PC-3 (cell line): ENCODE data around the gene KCNC1. TPM values are rescaled to one million over a fixed set of nuclear protein-coding genes. Genes with fewer than 3 reads are reported as not detected.

Experiments
- ATAC-seq: fragments of 200-7000 bp; cut with Tn5 transposase; 2 replicates; pipeline ENCODE4 v1.9.1; 2020; ENCODE audit warnings: mild to moderate bottlenecking, moderate library complexity
- BruUV-seq: library from RNA; stranded (reverse); fragments of 400-500 nt; replicated peaks from 2 replicates; lab custom pipeline; 2021; lab: Mats Ljungman, UMichigan
- CTCF ChIA-PET: fragments of 300-600 bp; sonication (Branson Sonifier 250); formaldehyde crosslinking; loops from one replicate; lab custom pipeline; 2022; ENCODE audit warnings: antibody characterized with exemption; lab: Charles Lee
- POLR2A ChIA-PET: fragments of 300-600 bp; sonication (Branson Sonifier 250); formaldehyde crosslinking; loops from one replicate; lab custom pipeline; 2022; ENCODE audit warnings: antibody characterized with exemption; ENCODE audit not compliant: unreplicated experiment; lab: Charles Lee
- DNase-seq: peaks from one replicate; pipeline ENCODE4 v3.0.0-alpha.2; 2015
- H2AFZ ChIP-seq: fragments of 300-600 bp; sonication (generic); 2 replicates; pipeline ENCODE4 v1.6.0; 2016; ENCODE audit warnings: antibody characterized with exemption, low read length
- H3F3A ChIP-seq: fragments of 300-600 bp; sonication (generic); one replicate; pipeline ENCODE4 v1.6.0; 2017; ENCODE audit warnings: antibody characterized with exemption, low read length, control low read depth, mild to moderate bottlenecking; ENCODE audit not compliant: unreplicated experiment
- H3K27ac ChIP-seq: fragments of 300-600 bp; sonication (generic); 2 replicates; pipeline ENCODE4 v1.5.1; 2016; ENCODE audit warnings: mild to moderate bottlenecking, low read length
- H3K27me3 ChIP-seq: fragments of 300-600 bp; sonication (generic); 2 replicates; pipeline ENCODE4 v1.6.1; 2016; ENCODE audit warnings: low read length, mixed read lengths
- H3K36me3 ChIP-seq: fragments of 300-600 bp; sonication (generic); 2 replicates; pipeline ENCODE4 v1.6.1; 2016; ENCODE audit warnings: low read depth, mixed run types, low read length, mixed read lengths
- H3K4me1 ChIP-seq: fragments of 300-600 bp; sonication (generic); 2 replicates; pipeline ENCODE4 v1.5.1; 2016; ENCODE audit warnings: low read length; ENCODE audit not compliant: insufficient read depth
- H3K4me2 ChIP-seq: fragments of 300-600 bp; sonication (generic); 2 replicates; pipeline ENCODE4 v1.6.0; 2016; ENCODE audit warnings: low read length
- H3K4me3 ChIP-seq: fragments of 300-600 bp; sonication (generic); 2 replicates; pipeline ENCODE4 v1.5.1; 2016; ENCODE audit warnings: mild to moderate bottlenecking, low read length, mixed read lengths
- H3K79me2 ChIP-seq: fragments of 300-600 bp; sonication (generic); 2 replicates; pipeline ENCODE4 v1.6.1; 2017; ENCODE audit warnings: low read length, mixed read lengths
- H3K9ac ChIP-seq: fragments of 300-600 bp; sonication (generic); 2 replicates; pipeline ENCODE4 v1.6.0; 2016; ENCODE audit warnings: mild to moderate bottlenecking, low read length
- H3K9me2 ChIP-seq: fragments of 300-600 bp; sonication (generic); replicated peaks from 2 replicates; pipeline ENCODE4 v1.6.1; 2016; ENCODE audit warnings: mixed run types, low read length, mixed read lengths
- H3K9me3 ChIP-seq: fragments of 300-600 bp; sonication (generic); 2 replicates; pipeline ENCODE4 v1.6.1; 2016; ENCODE audit warnings: low read length, mixed read lengths
- H4K20me1 ChIP-seq: fragments of 300-600 bp; sonication (generic); 2 replicates; pipeline ENCODE4 v1.6.1; 2016; ENCODE audit warnings: low read length, mixed read lengths
- CTCF ChIP-seq: fragments of 300-600 bp; sonication (generic); conservative IDR thresholded peaks from 2 replicates; pipeline ENCODE4 v1.5.1; 2017; ENCODE audit warnings: antibody characterized with exemption, low read depth, mild to moderate bottlenecking, low read length
- EZH2 ChIP-seq: fragments of 300-600 bp; sonication (generic); IDR thresholded peaks from one replicate; pipeline ENCODE4 v1.6.1; 2017; ENCODE audit warnings: antibody characterized with exemption, mild to moderate bottlenecking, low read length; ENCODE audit not compliant: unreplicated experiment
- EZH2phosphoT487 ChIP-seq: fragments of 300-600 bp; sonication (generic); IDR thresholded peaks from 2 replicates; pipeline ENCODE4 v1.6.1; 2018; ENCODE audit warnings: mild to moderate bottlenecking, antibody characterized with exemption, low read length, borderline replicate concordance
- intact Hi-C: fragments of 100-400 bp; cut with micrococcal nuclease; formaldehyde crosslinking; loops from 2 replicates; pipeline ENCODE4 v1.9.0; 2023
- total RNA-seq: library from RNA; depleted of rRNA; stranded (reverse); fragments of >200 nt; gene quantifications from 2 replicates; pipeline ENCODE4 v1.2.3, GENCODE V29; 2014

The KCNC1 gene
- total RNA-seq, 1 experiment from 2014 or later, result not detected

- H4K20me1 ChIP-seq, result no peaks in the 10 kb centered on the region
- no TSS peak for BruUV-seq
- intact Hi-C loops, result no loop called here
- H3K9me2 ChIP-seq, result no peaks in the 10 kb centered on the region
- H3K4me1 ChIP-seq, result no peaks in the 10 kb centered on the region
- H3K9ac ChIP-seq, result no peak overlapping the region
- H3F3A ChIP-seq, result no peaks in the 10 kb centered on the region
- no peak for DNase-seq
- no peak overlapping the region for H3K4me2 ChIP-seq
- no peak overlapping the region for H3K4me3 ChIP-seq
- no peaks in the 10 kb centered on the region for H3K9me3 ChIP-seq
- H3K27ac ChIP-seq, result no peak overlapping the region
- H2AFZ ChIP-seq, result no peak overlapping the region
- ATAC-seq, result no peak
- POLR2A ChIA-PET, result no interaction called here
- CTCF ChIA-PET, result no interaction called here
- H3K27me3 ChIP-seq, result peaks cover 51% of the 10 kb centered on the region
- H3K79me2 ChIP-seq, result no peaks in the 10 kb centered on the region
- no peak for TF ChIP-seq EZH2
- TF ChIP-seq EZH2phosphoT487, result no peak
- TF ChIP-seq CTCF, result no peak
- H3K36me3 ChIP-seq, result no peaks in the 10 kb centered on the region
Measured at GRCh38 chr11:17695454-17696441, 38.8 kb upstream of the KCNC1 start.

- no peaks in the 10 kb centered on the region for H3F3A ChIP-seq
- H3K9me3 ChIP-seq, result no peaks in the 10 kb centered on the region
- DNase-seq, result no peak
- no peak overlapping the region for H3K9ac ChIP-seq
- H3K9me2 ChIP-seq, result no peaks in the 10 kb centered on the region
- no peaks in the 10 kb centered on the region for H3K79me2 ChIP-seq
- no peak overlapping the region for H3K4me3 ChIP-seq
- H3K27me3 ChIP-seq, result peaks cover 41% of the 10 kb centered on the region
- no peaks in the 10 kb centered on the region for H3K36me3 ChIP-seq
- BruUV-seq, result no TSS peak
- ChIA-PET CTCF (no interaction called here), POLR2A (interaction anchor here (0.6 kb wide), 1 partner anchor 63 kb away, joined by 3 read pairs; no protein-coding TSS in a partner anchor)
- H2AFZ ChIP-seq, result no peak overlapping the region
- H4K20me1 ChIP-seq, result no peaks in the 10 kb centered on the region
- ATAC-seq, result no peak
- no peak overlapping the region for H3K27ac ChIP-seq
- no peak for TF ChIP-seq CTCF
- no peak for TF ChIP-seq EZH2phosphoT487
- TF ChIP-seq EZH2, result no peak
- no peaks in the 10 kb centered on the region for H3K4me1 ChIP-seq
- no peak overlapping the region for H3K4me2 ChIP-seq
- intact Hi-C loops, result no loop called here
Measured at GRCh38 chr11:17696741-17697140, 37.8 kb upstream of the KCNC1 start.
